Stimulated activated CD8-positive, alpha-beta memory T cell treated with anti-CD3 and anti-CD28 coated beads, Interleukin-15, amount 100 ng/mL, for 1 hour (primary cell): ENCODE measurements around the gene NUDT10.
"Not testable (repeated sequence)": the region's sequence is repeated elsewhere in the genome, so short reads cannot be mapped to it uniquely, and the experiment has no call there.

Experiments
- DNase-seq: peaks from one replicate; pipeline ENCODE4 v3.0.0-alpha.2; 2020; ENCODE audit warnings: low read depth

Gene NUDT10

GRCh38 chrX:51332188-51332942 is at the start of gene NUDT10:
TSS of gene NUDT10 (plus strand) at chrX:51332822. CDS start at chrX:51332966, 144 bp downstream.
- no peak for DNase-seq

- no peak for DNase-seq
These were observed 40.2 kb upstream of the NUDT10 start for GRCh38 chrX:51292421-51292820.

DNA sequence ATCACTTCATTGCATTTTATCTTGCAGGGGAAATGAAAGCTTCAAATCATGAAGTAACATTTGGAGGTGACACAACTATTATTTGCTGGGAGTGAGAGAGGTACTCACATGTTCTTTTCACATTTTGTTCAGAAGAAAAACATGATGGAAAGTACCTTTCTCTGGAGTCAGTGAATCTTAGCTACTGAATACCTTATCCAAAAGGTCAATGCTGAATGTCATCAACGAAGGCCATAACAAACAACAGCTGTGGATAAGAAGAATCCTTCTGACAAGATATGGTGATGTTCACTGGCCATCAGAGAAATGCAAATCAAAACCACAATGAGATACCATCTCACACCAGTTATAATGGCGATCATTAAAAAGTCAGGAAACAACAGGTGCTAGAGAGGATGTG is 36.5 kb upstream of the NUDT10 start:
- DNase-seq: no peak

DNA sequence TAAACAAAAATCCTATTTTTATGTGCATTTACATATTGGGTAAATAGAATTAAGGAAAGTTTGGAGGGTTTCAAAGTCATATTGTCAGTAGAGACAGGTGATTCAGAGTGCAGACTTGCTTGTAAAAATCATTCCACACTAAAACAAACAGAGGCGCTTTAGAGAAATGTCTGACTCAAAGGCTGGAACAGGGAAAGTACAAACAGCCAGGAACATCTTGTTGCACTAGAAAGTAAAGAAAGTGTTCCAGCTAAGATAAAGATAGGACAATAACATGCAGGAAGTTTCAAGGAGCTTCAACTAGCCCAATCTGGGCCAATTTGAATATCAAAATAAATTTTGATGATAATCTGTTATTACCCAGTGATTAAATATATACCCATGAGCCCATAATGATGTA is 16.4 kb upstream of the NUDT10 start:
- no peak for DNase-seq

GRCh38 chrX:51332943-51333785 is 542 bp downstream of the NUDT10 start:
- DNase-seq: not testable (repeated sequence)

- DNase-seq: no peak
These were observed 1.7 kb downstream of the NUDT10 start for GRCh38 chrX:51334276-51334675.

GRCh38 chrX:51336584-51336983 is 4.0 kb downstream of the NUDT10 start:
- DNase-seq: no peak

GRCh38 chrX:51361251-51361650 is 28.6 kb downstream of the NUDT10 start:
- DNase-seq: no peak

- DNase-seq: no peak
These were observed 44.0 kb downstream of the NUDT10 start for GRCh38 chrX:51376672-51377071.
